GM12892 (cell line): ENCODE results near the gene HSBP1L1.

ENCODE experiments used
- POLR2A ChIP-seq: IDR thresholded peaks from 2 replicates; pipeline ENCODE4 v1.6.1; 2011; ENCODE audit warnings: low read depth, low read length, control low read depth
- POLR2AphosphoS5 ChIP-seq: IDR thresholded peaks from 2 replicates; pipeline ENCODE4 v1.6.1; 2011; ENCODE audit warnings: low read depth, low read length, control low read depth

GRCh38 chr18:79987566-79987965 lies 23.1 kb downstream of the HSBP1L1 start:
- no peak for TF ChIP-seq POLR2AphosphoS5
- TF ChIP-seq POLR2A: no peak
